ENCODE results near the gene ITGB1.
"Not testable (repeated sequence)": the region's sequence is repeated elsewhere in the genome, so short reads cannot be mapped to it uniquely, and the experiment has no call there.

The ITGB1 gene

DNA sequence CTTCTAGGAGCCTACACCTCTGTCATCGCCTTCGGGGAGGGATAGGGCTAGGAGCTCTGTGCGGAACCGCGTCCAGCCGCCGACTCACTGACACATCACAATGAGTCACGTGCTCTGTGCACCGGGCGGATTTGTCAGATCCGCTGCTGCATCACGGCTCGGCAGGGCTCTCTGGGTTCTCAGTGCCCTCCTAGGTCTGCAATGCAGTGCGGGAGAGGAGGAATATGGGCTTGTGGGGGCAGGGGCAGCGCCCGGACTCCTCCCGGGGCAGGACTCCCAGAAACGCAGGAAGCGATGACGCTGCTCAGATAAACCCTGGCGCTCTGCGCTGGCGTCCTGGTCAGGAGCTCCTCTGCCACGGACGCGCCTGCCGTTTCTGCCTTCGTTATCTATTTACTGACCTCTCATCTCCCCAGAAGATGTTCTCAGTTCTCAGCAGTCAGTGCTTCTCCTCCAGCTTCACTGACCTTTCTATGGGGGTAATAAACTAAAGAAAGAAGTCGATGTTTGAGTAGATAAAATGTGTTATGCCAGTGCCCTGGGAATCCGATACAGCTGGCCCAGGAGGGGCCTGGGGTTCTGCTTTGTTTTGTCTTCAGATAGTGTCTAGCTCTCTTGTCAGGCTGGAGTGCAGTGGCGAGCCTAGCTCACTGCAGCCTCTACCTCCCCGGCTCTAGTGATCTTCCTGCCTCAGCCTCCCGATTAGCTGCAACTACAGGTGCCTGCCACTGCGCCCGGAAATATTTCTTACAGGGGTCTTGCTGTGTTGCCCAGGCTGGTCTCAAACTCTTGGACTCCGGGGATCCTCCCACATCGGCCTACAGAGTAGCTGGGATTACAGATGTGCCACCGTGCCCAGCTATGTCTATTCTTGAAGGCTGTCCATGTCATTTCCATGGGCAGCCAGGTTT is 22.8 kb upstream of the ITGB1 start:
- DNase-seq (ENCODE audit: low read depth), result peak; percentile 97

DNA sequence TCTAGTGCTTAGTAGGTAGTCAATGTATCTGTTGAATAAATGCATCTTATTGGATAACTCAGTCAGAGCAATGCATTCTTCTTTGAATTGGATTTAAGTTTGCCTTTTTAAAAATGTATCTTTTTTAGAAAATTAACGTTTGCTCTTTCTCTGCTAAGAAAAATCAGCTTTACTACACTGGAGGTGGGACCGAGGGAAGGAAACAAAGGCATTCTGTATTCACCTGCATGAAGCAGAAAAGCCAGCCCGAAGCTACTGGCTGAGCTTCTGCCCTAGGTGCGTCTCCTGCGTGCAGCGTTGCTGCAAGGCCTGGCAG is 22.2 kb upstream of the ITGB1 start:
- no peak for DNase-seq (ENCODE audit: low read depth)

DNA sequence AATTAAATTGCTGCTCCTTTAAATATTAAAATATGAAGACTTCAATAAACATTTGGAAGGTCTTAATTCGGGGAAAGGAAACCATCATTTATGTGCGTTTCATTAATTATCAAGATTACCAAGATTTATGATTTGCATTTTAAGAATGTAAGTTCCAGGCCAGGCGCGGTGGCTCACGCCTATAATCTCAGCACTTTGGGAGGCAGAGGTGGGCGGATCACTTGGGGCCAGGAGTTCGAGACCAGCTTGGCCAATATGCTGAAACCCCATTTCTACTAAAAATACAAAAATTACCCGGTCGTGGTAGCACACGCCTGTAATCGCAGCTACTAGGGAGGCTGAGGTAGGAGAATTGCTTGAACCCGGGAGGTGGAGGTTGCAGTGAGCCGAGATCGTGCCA is 21.7 kb upstream of the ITGB1 start:
- not testable (repeated sequence) for DNase-seq (ENCODE audit: low read depth)

- peak; percentile 78 for DNase-seq (ENCODE audit: low read depth)
Observed at GRCh38 chr10:32979041-32979440, 21.0 kb upstream of the ITGB1 start.

DNA sequence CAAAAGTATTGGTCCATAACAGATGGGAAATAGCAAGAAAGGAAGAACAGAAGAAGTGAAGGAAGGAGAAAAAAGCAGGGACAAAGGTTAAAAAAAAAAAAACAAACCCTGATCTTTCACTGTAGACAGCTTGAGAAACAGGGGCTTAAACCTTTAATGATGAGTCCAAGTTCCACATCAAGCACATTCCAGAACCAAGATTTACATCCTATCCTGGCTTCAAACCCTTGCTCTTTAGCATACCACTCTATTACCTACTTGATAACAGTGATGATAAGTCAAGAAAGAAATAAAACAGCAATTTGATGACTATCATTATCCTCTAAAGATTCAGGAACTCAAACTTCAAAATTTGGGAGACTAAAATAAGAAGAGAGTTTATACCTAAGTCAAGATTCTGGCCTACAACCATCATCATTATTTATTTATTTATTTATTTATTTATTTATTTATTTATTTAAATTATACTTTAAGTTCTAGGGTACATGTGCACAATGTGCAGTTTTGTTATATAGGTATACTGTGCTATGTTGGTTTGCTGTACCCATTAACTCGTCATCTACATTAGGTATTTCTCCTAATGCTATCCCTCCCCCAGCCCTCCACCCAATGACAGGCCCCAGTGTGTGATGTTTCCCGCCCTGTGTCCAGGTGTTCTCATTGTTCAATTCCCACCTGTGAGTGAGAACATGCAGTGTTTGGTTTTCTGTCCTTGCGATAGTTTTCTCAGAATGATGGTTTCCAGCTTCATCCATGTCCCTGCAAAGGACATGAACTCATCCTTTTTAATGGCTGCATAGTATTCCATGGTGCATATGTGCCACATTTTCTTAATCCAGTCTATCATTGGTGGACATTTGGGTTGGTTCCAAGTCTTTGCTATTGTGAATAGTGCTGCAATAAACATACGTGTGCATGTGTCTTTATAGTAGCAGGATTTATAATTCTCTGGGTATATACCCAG is 20.1 kb upstream of the ITGB1 start:
- DNase-seq (ENCODE audit: low read depth), result not testable (repeated sequence)

- DNase-seq (ENCODE audit: low read depth), result no peak
Observed at GRCh38 chr10:32976338-32976737, 18.3 kb upstream of the ITGB1 start.

- DNase-seq (ENCODE audit: low read depth), result no peak
Observed at GRCh38 chr10:32972929-32973328, 14.9 kb upstream of the ITGB1 start.

GRCh38 chr10:32972460-32972859 is 14.4 kb upstream of the ITGB1 start:
- no peak for DNase-seq (ENCODE audit: low read depth)

GRCh38 chr10:32971536-32972091 is 13.6 kb upstream of the ITGB1 start:
- DNase-seq (ENCODE audit: low read depth), result no peak

DNA sequence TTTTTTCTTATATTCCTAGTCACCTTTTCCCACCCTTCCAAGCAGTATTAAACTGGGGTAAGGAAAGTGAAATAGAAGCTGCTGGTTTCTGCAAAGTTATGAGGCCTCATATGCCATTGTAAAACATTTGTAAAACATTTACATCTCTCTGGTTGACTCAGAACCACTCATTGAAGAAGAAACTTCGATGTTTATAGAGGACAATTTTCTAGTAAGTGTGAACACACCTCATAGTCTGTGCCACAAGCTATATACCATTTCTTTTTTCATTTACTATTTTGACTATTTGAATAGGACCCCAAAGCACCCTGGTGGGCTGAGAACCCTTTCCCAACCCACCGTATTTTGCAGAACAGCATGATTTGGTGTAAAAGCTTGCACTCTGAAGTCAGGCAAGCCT is 12.9 kb upstream of the ITGB1 start:
- DNase-seq (ENCODE audit: low read depth), result no peak

DNA sequence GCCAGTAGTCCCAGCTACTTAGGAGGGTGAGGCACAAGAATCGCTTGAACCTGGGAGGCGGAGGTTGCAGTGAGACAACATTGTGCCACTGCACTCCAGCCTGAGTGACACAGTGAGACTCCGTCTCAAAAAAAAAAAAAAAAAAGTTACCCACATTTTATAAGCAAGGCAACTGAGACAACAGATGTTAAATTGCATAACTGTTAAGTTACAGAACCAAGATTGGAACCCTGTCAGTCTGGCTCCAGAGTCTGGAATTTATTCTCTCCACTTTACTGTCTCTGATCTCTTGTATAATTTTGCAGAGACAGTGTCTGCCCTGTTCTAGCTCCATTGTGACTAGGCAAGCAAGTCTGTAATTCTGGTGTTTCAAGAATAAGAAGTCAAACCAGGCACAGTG is 6.2 kb upstream of the ITGB1 start:
- no peak for DNase-seq (ENCODE audit: low read depth)

- DNase-seq (ENCODE audit: low read depth), result peak; percentile 80
Observed at GRCh38 chr10:32963096-32963495, 5.1 kb upstream of the ITGB1 start.

DNA sequence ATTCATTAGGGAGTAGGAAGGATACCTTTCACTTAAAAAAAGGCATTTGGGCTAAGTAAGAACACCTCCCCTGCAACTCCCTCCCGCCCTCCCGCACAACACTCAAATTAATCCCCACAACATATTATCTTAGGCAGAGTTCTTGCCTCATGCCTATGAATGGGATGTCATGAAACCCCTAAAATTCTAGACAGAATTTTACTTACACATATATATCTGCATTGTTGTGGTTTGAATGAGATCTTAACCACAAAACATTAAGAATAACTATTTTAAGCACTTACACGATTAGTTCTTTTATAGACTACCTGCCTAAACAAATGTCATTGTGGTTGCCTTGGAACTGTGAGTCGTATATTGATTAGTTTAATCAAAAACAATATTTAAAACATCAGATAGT is 4.5 kb upstream of the ITGB1 start:
- DNase-seq (ENCODE audit: low read depth), result no peak

DNA sequence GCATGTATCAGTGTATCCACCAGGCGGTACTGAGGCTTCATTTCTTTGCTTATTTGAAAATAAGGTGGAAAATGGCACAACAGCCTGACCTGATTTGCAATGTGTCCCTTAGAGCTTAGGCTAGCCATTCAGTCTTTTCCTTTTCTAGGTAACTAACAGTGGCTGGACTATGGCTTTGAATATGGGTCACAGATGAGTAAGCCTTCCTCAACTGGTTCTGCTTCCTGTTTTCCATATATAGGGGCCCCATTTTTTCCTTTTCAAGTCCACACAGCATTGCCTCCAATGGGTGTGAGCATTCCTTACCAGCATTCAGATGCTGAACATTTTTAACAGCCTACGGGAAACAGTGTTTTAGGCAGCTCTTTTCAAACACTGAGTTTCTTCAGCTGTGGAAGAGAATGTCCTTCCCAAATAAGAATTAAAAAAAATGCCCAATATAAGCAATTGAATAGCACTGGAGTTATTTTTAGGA is 3.9 kb upstream of the ITGB1 start:
- DNase-seq (ENCODE audit: low read depth), result peak; percentile 82

DNA sequence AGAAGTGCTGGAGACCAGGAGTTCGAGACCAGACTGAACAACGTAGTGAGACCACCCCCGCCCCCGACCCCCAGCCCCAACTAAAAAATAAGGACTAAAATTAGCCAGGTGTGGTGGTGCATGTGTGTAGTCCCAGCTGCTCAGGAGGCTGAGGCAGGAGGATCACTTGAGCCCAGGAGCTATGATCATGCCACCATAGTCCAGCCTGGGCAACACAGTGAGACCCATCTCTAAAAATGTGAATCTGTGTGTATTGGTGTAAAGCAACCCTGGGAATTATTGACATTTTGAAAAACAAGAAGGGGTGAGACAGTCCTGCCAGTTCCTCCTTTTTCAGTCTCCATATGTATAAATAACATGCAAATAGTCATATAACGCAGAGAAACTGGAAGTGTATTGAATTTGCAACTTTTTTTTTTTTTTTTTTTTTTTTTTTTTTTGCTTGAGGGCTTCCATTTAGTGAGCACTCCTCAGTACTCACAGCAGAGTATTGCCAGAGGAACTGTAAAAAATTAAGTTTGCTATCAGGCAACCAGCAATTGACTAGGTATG is 3.4 kb upstream of the ITGB1 start:
- no peak for DNase-seq (ENCODE audit: low read depth)

GRCh38 chr10:32960022-32960421 is 2.0 kb upstream of the ITGB1 start:
- no peak for DNase-seq (ENCODE audit: low read depth)

DNA sequence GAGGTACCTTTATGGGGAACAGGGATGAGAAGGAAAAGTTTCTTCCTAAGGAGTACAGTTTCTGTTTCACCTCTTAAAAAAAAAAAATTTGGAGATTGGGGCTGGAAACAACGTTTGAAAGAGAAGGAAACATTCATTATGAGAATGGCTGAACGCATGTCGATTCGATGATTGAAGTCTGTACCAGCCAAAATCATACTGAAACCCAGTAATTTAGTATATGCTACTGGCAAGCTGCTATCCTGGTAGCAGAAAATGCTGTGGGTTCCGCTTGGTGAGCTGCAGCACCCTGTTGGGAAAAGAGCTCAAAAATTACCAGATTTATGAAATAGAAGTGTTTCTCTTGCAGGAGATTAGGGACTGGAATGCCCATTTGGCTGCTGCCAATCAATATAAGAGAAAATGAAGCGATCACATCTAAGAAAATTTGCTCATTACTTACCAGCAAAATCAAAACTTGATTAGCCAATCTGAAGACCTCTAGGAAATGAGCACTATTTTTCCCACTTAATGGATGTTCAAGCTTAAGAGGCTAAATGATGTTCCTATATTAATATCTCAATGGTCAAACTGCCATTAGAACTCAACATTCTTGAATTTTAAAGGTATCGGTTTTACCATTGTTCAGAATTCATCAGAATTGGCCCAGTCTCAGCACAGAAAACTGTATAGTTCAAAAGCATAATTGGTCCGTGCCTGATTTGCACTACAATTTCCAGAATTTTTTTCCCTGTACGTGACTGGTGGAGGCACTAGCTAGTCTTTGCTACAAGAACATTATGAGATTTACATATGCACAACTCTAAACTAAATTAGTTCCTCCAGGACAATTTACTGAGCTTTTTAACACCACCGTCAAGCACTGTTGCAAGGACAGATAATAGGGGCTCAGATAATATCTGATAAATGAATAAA is 1.2 kb upstream of the ITGB1 start:
- no peak for DNase-seq (ENCODE audit: low read depth)

DNA sequence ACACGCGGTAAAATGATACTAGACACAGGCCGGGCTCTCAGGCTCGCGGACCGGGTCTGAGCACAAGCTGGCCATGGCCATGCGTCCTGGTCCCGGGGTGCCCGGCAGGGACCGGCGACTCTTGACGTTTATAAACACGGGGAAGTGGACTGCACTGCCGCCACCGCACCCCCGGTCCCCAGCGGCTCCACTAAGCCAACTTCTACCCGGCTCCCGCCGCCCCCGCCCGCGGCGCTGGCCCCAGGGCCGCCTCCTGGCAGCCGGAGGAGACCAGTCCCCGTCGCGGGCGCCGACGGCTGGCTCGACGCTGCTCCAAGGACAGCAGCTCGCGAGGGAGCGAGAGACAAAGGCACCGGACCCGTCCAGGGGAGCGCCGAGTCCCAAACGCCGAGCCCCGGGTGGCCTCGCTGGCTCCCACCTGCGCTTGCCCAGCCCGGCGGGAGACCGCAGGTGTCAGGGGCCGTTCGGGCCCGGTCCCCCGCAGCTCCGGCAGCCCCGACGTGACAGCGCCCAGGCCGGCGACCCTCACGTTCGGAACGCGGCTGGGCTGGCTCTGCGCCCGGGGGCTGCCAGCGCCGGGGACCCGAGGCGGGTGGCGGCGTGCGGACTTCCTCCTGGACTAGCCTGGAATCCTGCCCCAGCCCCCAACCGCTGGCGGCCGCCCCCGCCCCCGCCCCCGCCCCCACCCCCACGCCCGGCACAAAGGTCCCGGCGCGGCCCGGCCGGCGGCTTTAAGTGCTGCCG is 517 bp downstream of the ITGB1 start:
- DNase-seq (ENCODE audit: low read depth), result no peak

DNA sequence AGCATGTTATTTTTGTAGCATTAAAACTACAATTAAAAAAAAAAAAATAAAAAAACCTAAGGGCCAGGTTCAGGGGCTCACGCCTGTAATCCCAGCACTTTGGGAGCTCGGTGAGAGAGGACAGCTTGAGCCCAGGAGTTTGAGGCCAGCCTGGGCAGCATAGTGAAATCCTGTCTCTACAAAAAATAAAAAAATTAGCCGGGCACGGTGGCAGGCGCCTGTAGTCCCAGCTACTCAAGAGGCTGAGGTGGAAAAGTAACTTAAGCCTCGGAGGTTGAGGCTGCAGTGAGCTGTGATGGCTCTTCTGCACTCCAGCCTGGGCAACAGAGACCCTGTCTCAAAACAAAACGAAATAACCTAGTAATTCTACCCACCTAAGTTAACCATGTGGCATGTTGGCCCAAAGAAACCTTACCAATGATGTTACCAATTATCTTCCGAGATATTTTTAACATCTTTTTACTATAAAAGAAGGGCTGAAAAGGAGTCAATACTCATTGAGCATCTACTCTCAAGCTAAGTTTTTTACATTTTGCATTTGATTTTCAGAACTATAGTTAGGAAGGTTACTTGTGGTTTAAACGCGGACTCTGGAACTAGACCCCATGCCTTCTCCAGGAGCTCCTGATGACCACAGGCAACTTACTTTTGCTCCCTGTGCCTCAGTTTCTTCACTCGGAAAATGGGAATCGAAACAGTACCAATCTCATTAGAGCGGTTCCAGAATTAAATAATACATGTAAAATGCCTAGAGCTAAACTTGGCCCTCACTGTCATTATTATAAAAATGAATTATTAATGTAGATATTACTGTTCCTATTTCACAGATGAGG is 1.4 kb downstream of the ITGB1 start:
- no peak for DNase-seq (ENCODE audit: low read depth)

DNA sequence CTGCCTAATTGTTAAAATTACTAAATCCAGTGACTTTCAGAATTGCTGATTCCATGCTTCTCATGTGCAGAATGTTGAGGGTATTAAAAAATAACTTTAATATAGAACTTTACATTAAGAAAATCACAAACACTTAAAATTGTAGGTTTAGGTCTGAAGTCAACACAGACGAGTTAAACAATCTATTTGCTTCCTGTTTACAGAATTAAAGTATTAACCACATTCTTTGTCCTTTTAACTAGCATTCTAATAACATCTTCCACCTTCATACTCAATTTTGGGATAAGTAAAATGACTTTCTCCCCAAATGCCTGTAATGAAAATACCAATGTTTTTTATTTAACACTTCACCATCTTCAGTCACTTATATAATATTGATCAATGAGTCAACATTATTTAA is 2.2 kb downstream of the ITGB1 start:
- no peak for DNase-seq (ENCODE audit: low read depth)
